ACHN (cell line): ENCODE results near the gene PHC1.
A peak's percentile ranks its signal among the peaks of the same experiment; 100 is the strongest.
"Not testable (repeated sequence)": the region's sequence is repeated elsewhere in the genome, so short reads cannot be mapped to it uniquely, and the experiment has no call there.

Source experiments
- DNase-seq: peaks from one replicate; pipeline ENCODE4 v3.0.0-alpha.2; 2015
- in situ Hi-C: cut with HindIII; loops from 2 replicates; pipeline ENCODE4 v1.10.0; 2017; ENCODE audit warnings: low sequenced_read_pairs, low pct_ligation_motif_present, low pct_unique_long_range_greater_than_20kb

PHC1 gene

GRCh38 chr12:8906266-8907180 lies 7.8 kb upstream of the PHC1 start:
- DNase-seq = no peak
- in situ Hi-C loops = no loop called here

GRCh38 chr12:8907513-8907912 lies 6.8 kb upstream of the PHC1 start:
- no peak for DNase-seq
- in situ Hi-C loops = no loop called here

GRCh38 chr12:8909752-8910151 lies 4.6 kb upstream of the PHC1 start:
- in situ Hi-C loops = no loop called here
- no peak for DNase-seq

GRCh38 chr12:8911606-8912268 lies 2.6 kb upstream of the PHC1 start:
- in situ Hi-C loops = no loop called here

GRCh38 chr12:8912914-8913313 lies 1.4 kb upstream of the PHC1 start:
- in situ Hi-C loops = no loop called here
- peak; percentile 23 for DNase-seq

More at GRCh38 chr12:8911606-8912268, 2.6 kb upstream of the PHC1 start:
- DNase-seq = peak; percentile 31

- DNase-seq = no peak
- in situ Hi-C loops = no loop called here
These were observed 642 bp upstream of the PHC1 start for GRCh38 chr12:8913702-8914032.

GRCh38 chr12:8914716-8915526 lies 612 bp downstream of the PHC1 start:
- DNase-seq = peak; percentile 80
- in situ Hi-C loops = no loop called here

GRCh38 chr12:8916154-8916553 lies 1.8 kb downstream of the PHC1 start:
- no peak for DNase-seq
- in situ Hi-C loops = no loop called here

GRCh38 chr12:8917031-8917430 lies 2.7 kb downstream of the PHC1 start:
- no peak for DNase-seq
- in situ Hi-C loops = no loop called here

- DNase-seq = no peak
- in situ Hi-C loops = no loop called here
These were observed 3.4 kb downstream of the PHC1 start for GRCh38 chr12:8917751-8918150.

- DNase-seq, in situ Hi-C loops: not testable (repeated sequence)
These were observed 5.3 kb downstream of the PHC1 start for GRCh38 chr12:8919643-8920042.

GRCh38 chr12:8922544-8922943 lies 8.2 kb downstream of the PHC1 start:
- DNase-seq = no peak
- in situ Hi-C loops = no loop called here

- DNase-seq, in situ Hi-C loops: not testable (repeated sequence)
These were observed 16.5 kb downstream of the PHC1 start for GRCh38 chr12:8930655-8931323.

- in situ Hi-C loops, DNase-seq: not testable (repeated sequence)
These were observed 18.2 kb downstream of the PHC1 start for GRCh38 chr12:8932464-8932863.

- in situ Hi-C loops, DNase-seq: not testable (repeated sequence)
These were observed 19.8 kb downstream of the PHC1 start for GRCh38 chr12:8934080-8934479.

- in situ Hi-C loops = no loop called here
These were observed 22.4 kb downstream of the PHC1 start for GRCh38 chr12:8936735-8937134.

GRCh38 chr12:8937842-8938442 lies 23.6 kb downstream of the PHC1 start:
- in situ Hi-C loops, DNase-seq: not testable (repeated sequence)

More at GRCh38 chr12:8936735-8937134, 22.4 kb downstream of the PHC1 start:
- no peak for DNase-seq
